NCI-H2171 treated with DMSO at 0.1 percent for 48 hours (cell line): ENCODE results near the gene ZNF10.
A peak's percentile ranks its signal among the peaks of the same experiment; 100 is the strongest.

Source experiments
- DNase-seq: peaks from one replicate; lab custom pipeline; 2025; lab: John Stamatoyannopoulos, UW

Gene ZNF10

GRCh38 chr12:133201888-133202287, 71.5 kb downstream of the ZNF10 start:
- no peak for DNase-seq

GRCh38 chr12:133202493-133203343, 72.3 kb downstream of the ZNF10 start:
- DNase-seq: peak; percentile 4

- peak; percentile 2 for DNase-seq
Measured at GRCh38 chr12:133203344-133204263, 73.2 kb downstream of the ZNF10 start.

- DNase-seq: no peak
Measured at GRCh38 chr12:133204264-133204603, 73.8 kb downstream of the ZNF10 start.

GRCh38 chr12:133206390-133206789, 76.0 kb downstream of the ZNF10 start:
- no peak for DNase-seq
